T-helper 2 cell (primary cell): ENCODE results near the gene YIPF6.
A peak's percentile ranks its signal among the peaks of the same experiment; 100 is the strongest.
"Not testable (repeated sequence)": the region's sequence is repeated elsewhere in the genome, so short reads cannot be mapped to it uniquely, and the experiment has no call there.

Experiments
- DNase-seq, 5 experiments: peaks; one replicate each; pipeline versions ENCODE4 v3.0.0 to v3.0.0-alpha.2; 2012 to 2022
- total RNA-seq, 2 donors: gene quantifications; one replicate each; lab custom pipeline; 2026; lab: John Stamatoyannopoulos, UW

The YIPF6 gene
- 17.5 to 24.2 reads per million in 2 donors for total RNA-seq

- peak; percentile 25 to 82 (median 47) for DNase-seq
Measured at GRCh38 chrX:68498508-68499379, at the start of gene YIPF6. TSS of gene YIPF6 (plus strand) at chrX:68499051. CDS start at chrX:68499067, 16 bp downstream.

DNA sequence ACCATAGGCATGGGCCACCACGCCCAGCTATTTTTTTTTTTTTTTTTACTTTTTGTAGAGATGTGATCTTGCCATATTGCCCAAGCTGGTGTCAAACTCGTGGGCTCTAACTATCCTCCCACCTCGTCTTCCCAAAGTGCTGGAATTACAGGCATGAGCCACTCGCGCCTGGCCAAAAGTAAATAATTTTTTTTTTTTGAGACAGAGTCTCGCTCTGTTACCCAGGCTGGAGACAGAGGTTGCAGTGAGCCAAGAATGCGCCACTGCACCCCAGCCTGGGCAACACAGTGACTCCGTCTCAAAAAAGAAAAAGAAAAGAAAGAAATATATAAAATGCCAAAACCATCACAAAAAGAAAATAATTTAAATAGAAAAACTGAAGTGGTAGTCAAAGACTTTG lies 47.1 kb upstream of the YIPF6 start:
- DNase-seq, result no peak

- no peak for DNase-seq
Measured at GRCh38 chrX:68454476-68455150, 44.2 kb upstream of the YIPF6 start.

- no peak for DNase-seq
Measured at GRCh38 chrX:68455151-68455510, 43.7 kb upstream of the YIPF6 start.

DNA sequence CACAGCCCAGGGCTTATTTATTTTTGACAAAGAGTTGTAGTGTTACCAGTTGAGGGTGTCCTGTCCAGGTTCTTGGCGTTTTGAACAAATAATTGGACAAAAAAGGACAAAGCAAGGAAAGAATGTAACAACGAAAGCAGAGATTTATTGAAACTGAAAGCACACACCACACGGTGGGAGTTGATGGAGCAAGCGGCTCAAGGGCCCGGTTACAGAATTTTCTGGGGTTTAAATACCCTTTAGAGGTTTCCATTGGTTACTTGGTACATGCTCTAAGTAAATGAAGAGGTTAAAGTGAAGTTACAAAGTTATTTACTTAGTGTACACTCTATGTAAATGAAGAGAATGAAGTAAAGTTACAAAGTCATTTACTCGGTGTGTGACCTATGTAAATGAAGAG lies 37.8 kb upstream of the YIPF6 start:
- DNase-seq, result no peak

GRCh38 chrX:68461576-68461975 lies 37.3 kb upstream of the YIPF6 start:
- DNase-seq, result no peak

- no peak for DNase-seq
Measured at GRCh38 chrX:68462197-68462596, 36.7 kb upstream of the YIPF6 start.

DNA sequence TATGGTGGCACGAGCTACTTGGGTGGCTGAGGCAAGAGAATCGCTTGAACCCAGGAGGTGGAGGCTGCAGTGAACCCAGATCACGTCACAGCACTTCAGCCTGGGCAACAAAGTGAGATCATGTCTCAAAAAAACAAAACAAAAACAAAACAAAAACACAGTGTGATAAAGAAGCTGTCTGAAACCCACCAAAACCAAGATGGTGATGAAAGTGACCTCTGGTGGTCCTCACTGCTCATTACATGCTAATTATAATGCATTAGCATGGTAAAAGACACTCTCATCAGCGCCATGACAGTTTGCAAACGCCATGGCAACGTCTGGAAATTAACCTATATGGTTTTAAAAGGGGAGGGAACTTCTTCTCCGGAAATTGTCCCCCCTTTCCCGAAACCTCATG lies 36.2 kb upstream of the YIPF6 start:
- DNase-seq, result peak in 2 of 5 experiments; percentile 8 to 47

- DNase-seq, result no peak
Measured at GRCh38 chrX:68463880-68464279, 35.0 kb upstream of the YIPF6 start.

GRCh38 chrX:68464796-68465195 lies 34.1 kb upstream of the YIPF6 start:
- DNase-seq, result no peak

DNA sequence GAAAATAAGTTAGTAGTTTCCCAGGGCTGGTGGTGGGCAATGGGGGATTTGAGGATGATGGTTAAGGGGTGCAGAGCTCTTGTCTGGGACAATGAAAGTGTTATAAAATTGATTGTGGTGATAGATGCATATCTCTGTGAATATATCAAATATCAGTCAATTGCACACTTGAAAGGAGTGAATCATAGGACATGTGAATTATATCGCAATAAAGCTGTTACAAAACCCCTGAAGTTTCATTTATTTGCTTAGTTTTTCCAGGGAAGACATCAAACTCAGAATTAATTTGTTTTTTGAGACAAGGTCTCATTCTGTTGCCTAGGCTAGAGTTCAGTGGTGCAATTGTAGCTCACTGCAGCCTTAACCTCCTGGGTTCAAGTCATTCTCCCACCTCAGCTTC lies 17.9 kb upstream of the YIPF6 start:
- no peak for DNase-seq

GRCh38 chrX:68486198-68486597 lies 12.7 kb upstream of the YIPF6 start:
- not testable (repeated sequence) for DNase-seq

DNA sequence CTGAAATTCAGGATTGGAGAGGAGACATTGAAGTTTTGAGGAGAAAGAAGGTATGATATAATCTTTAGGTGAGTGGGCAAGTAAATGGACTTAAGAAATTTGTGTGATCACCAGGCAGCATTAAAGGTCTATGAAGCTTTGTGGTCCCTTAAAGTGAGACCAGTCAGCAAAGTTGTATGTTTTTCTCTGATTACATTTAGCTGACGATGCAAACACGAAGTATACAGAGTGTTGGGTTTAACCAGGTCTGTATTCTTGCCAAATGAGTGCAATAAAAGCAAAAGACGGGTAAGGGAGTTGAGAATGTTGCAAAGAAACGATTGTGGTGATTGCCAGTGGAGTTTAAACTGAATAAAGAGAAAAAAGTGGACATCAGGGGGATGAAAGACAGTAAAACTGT lies 11.6 kb upstream of the YIPF6 start:
- DNase-seq, result no peak

DNA sequence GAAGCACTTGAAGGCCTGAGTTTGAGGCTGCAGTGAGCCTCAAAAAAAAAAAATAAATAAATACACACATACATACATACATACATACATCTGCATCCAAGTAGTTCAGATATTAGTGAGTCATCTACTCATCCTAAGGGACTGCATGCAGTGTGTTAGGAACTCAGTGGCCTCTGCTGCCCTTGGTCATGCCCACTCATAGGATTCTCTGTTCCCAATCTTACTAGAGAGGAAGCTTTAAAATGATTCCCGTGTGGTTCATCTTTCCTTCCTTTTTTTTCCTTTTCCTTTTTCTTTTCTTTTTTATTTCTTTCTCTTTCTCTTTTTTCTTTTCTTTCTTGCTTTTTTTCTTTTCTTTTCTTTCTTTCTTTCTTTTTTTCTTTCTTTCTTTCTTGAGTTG lies 10.9 kb upstream of the YIPF6 start:
- no peak for DNase-seq

- DNase-seq, result no peak
Measured at GRCh38 chrX:68488657-68489056, 10.2 kb upstream of the YIPF6 start.

- no peak for DNase-seq
Measured at GRCh38 chrX:68490644-68491043, 8.2 kb upstream of the YIPF6 start.

DNA sequence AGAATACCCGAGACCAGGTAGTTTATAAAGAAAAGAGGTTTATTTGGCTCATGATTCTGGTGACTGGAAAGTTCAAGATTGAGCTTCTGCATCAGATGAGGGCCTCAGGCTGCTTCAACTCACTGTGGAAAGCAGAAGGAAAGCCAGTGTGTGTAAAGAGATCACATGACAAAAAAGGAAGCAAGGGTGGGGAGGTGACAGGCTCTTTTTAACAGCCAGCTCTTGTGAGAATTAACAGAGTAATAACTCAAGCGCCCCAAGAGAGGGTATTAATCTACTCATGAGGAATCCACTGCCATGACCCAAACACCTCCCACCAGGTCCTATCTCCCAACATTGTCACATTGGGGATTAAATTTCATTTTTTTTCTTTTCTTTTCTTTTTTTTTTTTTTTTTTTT lies 6.3 kb upstream of the YIPF6 start:
- no peak for DNase-seq

DNA sequence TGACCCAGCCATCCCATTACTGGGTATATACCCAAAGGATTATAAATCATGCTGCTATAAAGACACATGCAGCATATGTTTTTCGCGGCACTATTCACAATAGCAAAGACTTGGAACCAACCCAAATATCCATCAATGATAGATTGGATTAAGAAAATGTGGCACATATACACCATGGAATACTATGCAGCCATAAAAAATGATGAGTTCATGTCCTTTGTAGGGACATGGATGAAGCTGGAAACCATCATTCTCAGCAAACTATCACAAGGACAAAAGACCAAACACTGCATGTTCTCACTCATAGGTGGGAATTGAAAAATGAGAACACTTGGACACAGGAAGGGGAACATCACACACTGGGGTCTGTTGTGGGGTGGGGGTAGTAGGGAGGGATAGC lies 5.1 kb upstream of the YIPF6 start:
- DNase-seq, result not testable (repeated sequence)

- DNase-seq, result peak in 1 of 5 experiments; percentile 40
Measured at GRCh38 chrX:68498044-68498507, 775 bp upstream of the YIPF6 start.

DNA sequence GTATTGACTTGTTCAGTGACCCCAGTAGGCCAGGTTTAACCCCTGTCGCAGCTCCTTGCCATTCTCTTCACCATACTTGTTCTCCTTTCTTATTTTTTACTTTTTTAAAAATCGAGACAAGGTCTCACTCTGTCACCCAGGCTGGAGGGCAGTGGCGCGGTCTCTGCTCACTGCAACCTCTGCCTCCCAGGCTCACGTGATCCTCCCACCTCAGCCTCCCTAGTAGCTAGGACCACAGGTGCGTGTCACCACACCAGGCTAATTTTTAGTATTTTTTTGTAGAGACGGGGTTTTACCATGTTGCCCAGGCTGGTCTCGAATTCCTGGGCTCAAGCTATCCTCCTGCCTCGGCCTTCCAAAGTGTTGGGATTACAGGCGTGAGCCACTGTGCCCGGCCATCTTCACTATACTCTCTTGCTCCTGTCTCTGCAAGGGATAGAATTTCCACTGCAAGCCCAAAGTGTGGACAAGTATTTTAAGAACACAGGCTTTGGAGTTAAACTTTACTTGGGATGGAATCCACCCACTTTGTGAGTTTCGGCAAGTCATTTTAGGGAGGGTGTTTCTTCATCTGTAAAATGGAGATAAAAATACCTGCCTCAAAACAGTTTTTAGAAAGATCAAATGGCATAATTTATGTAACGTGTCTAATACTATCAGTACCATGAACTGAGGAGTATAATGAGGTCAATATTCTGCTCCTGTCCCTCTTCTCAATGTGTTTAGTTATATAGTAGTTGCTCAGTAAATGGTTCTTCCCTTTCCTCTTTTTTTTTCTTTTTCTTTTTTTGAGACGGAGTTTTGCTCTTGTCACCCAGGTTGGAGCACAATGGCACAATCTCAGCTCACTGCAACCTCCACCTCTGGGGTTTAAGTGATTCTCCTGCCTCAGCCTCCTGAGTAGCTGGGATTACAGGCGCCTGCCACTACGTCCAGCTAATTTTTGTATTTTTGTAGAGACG lies 973 bp downstream of the YIPF6 start:
- DNase-seq, result no peak

DNA sequence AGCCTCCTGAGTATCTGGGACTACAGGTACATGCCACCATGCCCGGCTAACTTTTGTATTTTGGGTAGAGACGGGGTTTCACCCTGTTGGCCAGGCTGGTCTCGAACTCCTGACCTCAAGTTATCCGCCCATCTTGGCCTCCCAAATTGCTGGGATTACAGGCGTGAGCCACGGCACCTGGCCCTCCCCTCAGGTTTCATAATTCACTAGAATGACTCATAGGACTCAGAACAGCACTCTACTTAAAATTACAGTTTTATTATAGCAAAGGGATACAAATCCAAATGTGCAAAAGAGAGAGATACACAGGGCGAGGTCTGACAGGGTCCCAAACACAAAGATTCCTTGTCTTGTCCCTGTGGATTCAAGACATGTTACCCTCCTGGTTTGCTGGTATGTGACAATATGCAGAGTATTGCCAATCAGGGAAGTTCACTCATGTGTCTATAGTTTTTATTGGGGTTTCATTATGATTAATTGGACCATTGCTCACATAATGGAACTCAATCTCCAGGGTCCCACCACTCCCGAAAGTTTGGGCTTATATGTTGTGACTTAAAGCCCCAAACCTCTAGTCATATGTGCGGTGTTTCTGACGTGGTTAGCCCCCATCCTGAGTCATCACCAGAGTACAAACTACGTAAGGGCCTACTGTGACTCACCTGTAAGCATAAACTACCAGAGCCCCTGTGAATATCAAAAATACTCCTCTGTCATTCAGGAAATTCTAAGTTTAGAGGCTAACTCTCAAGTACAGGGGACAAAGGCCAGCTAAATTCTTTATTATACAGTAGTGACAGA lies 5.2 kb downstream of the YIPF6 start:
- peak in 3 of 5 experiments; percentile 12 to 82 (median 42) for DNase-seq

DNA sequence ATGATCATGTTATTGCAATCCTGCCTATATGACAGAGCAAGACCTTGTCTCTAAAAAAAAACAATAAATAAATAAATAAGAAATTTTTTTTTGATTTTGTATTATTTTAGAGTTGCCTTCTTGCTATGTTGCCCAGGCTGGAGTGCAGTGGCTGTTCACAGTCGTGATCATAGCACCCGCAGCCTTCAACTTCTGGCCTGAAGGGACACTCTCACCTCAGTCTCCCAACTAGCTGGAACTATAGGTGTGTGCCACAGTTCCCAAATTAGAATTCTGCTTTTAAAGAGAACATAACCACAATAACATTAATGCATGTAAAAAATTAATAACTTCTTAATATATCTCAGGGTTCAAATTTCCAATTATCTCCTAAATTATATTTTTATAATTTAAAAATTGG lies 7.8 kb downstream of the YIPF6 start:
- no peak for DNase-seq
